ENCODE data around the gene DVL1.

- TF ChIP-seq CTCF (IDR thresholded peaks at IDR 0.05; ENCODE audit: poor library complexity, severe bottlenecking): no peak
- TF ChIP-seq EZH2 (IDR thresholded peaks at IDR 0.05; ENCODE audit: borderline replicate concordance, insufficient read depth, low read length, poor library complexity, severe bottlenecking): no peak
- TF ChIP-seq MXI1 (conservative IDR thresholded peaks at IDR 0.05; ENCODE audit: poor library complexity, severe bottlenecking): no peak
- no peak for TF ChIP-seq POLR2AphosphoS5 (IDR thresholded peaks at IDR 0.05)
- no peak for TF ChIP-seq EP300 (conservative IDR thresholded peaks at IDR 0.05; ENCODE audit: poor library complexity, severe bottlenecking)
- no peak for TF ChIP-seq TAF1 (IDR thresholded peaks at IDR 0.05; ENCODE audit: low read depth)
- TF ChIP-seq SMC3 (conservative IDR thresholded peaks at IDR 0.05; ENCODE audit: poor library complexity): no peak
- no peak for TF ChIP-seq RAD21 (conservative IDR thresholded peaks at IDR 0.05)
- TF ChIP-seq, protein P1, sequence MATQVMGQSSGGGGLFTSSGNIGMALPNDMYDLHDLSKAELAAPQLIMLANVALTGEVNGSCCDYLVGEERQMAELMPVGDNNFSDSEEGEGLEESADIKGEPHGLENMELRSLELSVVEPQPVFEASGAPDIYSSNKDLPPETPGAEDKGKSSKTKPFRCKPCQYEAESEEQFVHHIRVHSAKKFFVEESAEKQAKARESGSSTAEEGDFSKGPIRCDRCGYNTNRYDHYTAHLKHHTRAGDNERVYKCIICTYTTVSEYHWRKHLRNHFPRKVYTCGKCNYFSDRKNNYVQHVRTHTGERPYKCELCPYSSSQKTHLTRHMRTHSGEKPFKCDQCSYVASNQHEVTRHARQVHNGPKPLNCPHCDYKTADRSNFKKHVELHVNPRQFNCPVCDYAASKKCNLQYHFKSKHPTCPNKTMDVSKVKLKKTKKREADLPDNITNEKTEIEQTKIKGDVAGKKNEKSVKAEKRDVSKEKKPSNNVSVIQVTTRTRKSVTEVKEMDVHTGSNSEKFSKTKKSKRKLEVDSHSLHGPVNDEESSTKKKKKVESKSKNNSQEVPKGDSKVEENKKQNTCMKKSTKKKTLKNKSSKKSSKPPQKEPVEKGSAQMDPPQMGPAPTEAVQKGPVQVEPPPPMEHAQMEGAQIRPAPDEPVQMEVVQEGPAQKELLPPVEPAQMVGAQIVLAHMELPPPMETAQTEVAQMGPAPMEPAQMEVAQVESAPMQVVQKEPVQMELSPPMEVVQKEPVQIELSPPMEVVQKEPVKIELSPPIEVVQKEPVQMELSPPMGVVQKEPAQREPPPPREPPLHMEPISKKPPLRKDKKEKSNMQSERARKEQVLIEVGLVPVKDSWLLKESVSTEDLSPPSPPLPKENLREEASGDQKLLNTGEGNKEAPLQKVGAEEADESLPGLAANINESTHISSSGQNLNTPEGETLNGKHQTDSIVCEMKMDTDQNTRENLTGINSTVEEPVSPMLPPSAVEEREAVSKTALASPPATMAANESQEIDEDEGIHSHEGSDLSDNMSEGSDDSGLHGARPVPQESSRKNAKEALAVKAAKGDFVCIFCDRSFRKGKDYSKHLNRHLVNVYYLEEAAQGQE (IDR thresholded peaks at IDR 0.05; ENCODE audit: borderline replicate concordance): no peak
These were observed 10.1 kb upstream of the DVL1 start for GRCh38 chr1:1359308-1359663.
